ENCODE measurements around the gene SYNE1.

Gene SYNE1

GRCh38 chr6:152259234-152259633 lies 377.9 kb downstream of the SYNE1 start:
- Mint-ChIP-seq H3K27me3 (ENCODE audit: low read depth, poor library complexity) (no peaks in the 10 kb centered on the region), H3K27ac (no peak overlapping the region), H3K4me1 (no peaks in the 10 kb centered on the region), H3K36me3 (ENCODE audit: low read depth) (peaks cover 56% of the 10 kb centered on the region), H3K9me3 (peaks cover 27% of the 10 kb centered on the region), H3K4me3 (no peak overlapping the region)
- no peak for TF ChIP-seq CTCF (IDR thresholded peaks at IDR 0.05)
- DNase-seq = no peak

GRCh38 chr6:152257581-152257980 lies 379.6 kb downstream of the SYNE1 start:
- Mint-ChIP-seq H3K4me1 (no peaks in the 10 kb centered on the region), H3K36me3 (ENCODE audit: low read depth) (peaks cover 54% of the 10 kb centered on the region), H3K9me3 (peaks cover 21% of the 10 kb centered on the region), H3K27ac (no peak overlapping the region), H3K27me3 (ENCODE audit: low read depth, poor library complexity) (no peaks in the 10 kb centered on the region), H3K4me3 (no peak overlapping the region)
- TF ChIP-seq CTCF (IDR thresholded peaks at IDR 0.05) = no peak
- no peak for DNase-seq

- no peak for TF ChIP-seq CTCF (IDR thresholded peaks at IDR 0.05)
- H3K4me3 Mint-ChIP-seq = no peak overlapping the region
- no peak overlapping the region for H3K27ac Mint-ChIP-seq
- peaks cover 3% of the 10 kb centered on the region for H3K27me3 Mint-ChIP-seq (ENCODE audit: low read depth, poor library complexity)
- H3K4me1 Mint-ChIP-seq = peaks cover 13% of the 10 kb centered on the region
- no peak for DNase-seq
- peaks cover 4% of the 10 kb centered on the region for H3K9me3 Mint-ChIP-seq
- H3K36me3 Mint-ChIP-seq (ENCODE audit: low read depth) = peaks cover 36% of the 10 kb centered on the region
Observed at GRCh38 chr6:152250127-152250526, 387.0 kb downstream of the SYNE1 start.

GRCh38 chr6:152248980-152249379 lies 388.2 kb downstream of the SYNE1 start:
- H3K4me1 Mint-ChIP-seq = peaks cover 20% of the 10 kb centered on the region
- no peak overlapping the region for H3K27ac Mint-ChIP-seq
- peaks cover 35% of the 10 kb centered on the region for H3K36me3 Mint-ChIP-seq (ENCODE audit: low read depth)
- peaks cover 4% of the 10 kb centered on the region for H3K9me3 Mint-ChIP-seq
- DNase-seq = no peak
- H3K4me3 Mint-ChIP-seq = no peak overlapping the region
- H3K27me3 Mint-ChIP-seq (ENCODE audit: low read depth, poor library complexity) = peaks cover 3% of the 10 kb centered on the region
- no peak for TF ChIP-seq CTCF (IDR thresholded peaks at IDR 0.05)

GRCh38 chr6:152246554-152247337 lies 390.4 kb downstream of the SYNE1 start:
- no peak for TF ChIP-seq CTCF (IDR thresholded peaks at IDR 0.05)
- Mint-ChIP-seq H3K9me3 (peaks cover 4% of the 10 kb centered on the region), H3K36me3 (ENCODE audit: low read depth) (peaks cover 36% of the 10 kb centered on the region), H3K4me1 (peaks cover 20% of the 10 kb centered on the region), H3K27me3 (ENCODE audit: low read depth, poor library complexity) (peaks cover 3% of the 10 kb centered on the region), H3K4me3 (no peak overlapping the region), H3K27ac (no peak overlapping the region)
- DNase-seq = no peak

Data from nephron progenitor cell (in vitro differentiated cells).